ENCODE results near the gene SLC25A13. TPM values are rescaled to one million over a fixed set of nuclear protein-coding genes. Genes with fewer than 3 reads are reported as not detected.

Gene SLC25A13
- total RNA-seq, 2 donors from 2014 or later, result 94.3 to 114 TPM

DNA sequence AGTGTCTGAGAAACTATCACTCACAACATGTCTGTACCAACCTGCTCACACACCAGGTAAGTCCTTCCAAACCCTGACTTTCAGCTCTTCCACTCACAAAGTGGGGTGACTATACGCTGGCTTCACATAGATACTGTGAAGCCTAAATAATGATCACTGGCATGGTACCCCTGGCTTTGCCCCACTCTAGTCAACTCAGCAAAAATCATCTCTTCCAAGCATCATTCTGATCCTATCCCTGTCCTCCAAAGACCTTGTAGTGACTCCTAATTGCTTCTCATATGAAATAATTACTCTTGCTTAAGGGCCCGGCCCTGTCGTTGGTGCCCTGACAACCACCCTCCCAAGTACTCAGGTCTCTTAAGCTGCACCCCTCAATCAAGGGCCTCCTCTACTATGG is 97.8 kb downstream of the SLC25A13 start:
- Histone ChIP-seq H3K4me1 (ENCODE audit: control insufficient read depth, insufficient read depth, low read length) (no peaks in the 10 kb centered on the region), H3K4me3 (ENCODE audit: low read length) (no peak overlapping the region), H3K36me3 (ENCODE audit: control insufficient read depth, insufficient read depth, low read length) (peaks cover 21% of the 10 kb centered on the region), H3K9ac (ENCODE audit: extremely low read depth, low read length, poor library complexity, severe bottlenecking) (no peak overlapping the region), H3K27me3 (ENCODE audit: control insufficient read depth, insufficient read depth, low read length, poor library complexity, severe bottlenecking) (no peaks in the 10 kb centered on the region), H3K9me3 (ENCODE audit: control insufficient read depth, low read length) (peaks cover 14% of the 10 kb centered on the region), H3K27ac (ENCODE audit: low read depth, low read length) (no peak overlapping the region)
- 86 to 95% methylated on average over 3 of the region's 3 CpGs for WGBS, 2 experiments (ENCODE audit: insufficient coverage in 1 of 2, insufficient read length in 1 of 2)
- TF ChIP-seq CTCF (conservative IDR thresholded peaks at IDR 0.05), result no peak
- no peak overlapping the region for H3K27ac Mint-ChIP-seq
- peaks cover 9% of the 10 kb centered on the region for H3K9me3 Mint-ChIP-seq
- DNase-seq, result no peak
- H3K4me3 Mint-ChIP-seq, result no peak overlapping the region
- H3K27me3 Mint-ChIP-seq (ENCODE audit: insufficient read depth), result no peaks in the 10 kb centered on the region
- H3K4me1 Mint-ChIP-seq, result peaks cover 1% of the 10 kb centered on the region
- peaks cover 16% of the 10 kb centered on the region for H3K36me3 Mint-ChIP-seq (ENCODE audit: low read depth)

DNA sequence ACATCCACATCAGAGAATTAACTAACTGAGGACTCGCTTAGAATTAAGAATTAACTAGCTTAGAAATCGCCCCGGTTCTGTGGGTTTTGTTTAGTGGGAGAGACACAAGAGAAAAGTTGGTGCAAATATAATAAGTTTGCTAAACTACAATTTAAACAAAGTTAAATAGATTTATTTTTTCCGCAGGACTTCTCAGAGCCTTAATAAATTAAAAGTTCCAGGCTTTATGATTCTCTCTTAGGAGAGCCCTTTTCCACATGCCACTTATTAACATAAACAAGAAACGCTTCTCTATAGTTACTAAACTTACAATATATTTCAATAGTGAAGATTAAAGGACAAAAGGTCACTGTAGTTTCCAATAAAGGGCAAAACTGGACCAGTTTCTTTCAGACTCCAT is 100.0 kb downstream of the SLC25A13 start:
- no peak for TF ChIP-seq CTCF (conservative IDR thresholded peaks at IDR 0.05)
- Mint-ChIP-seq H3K4me1 (peaks cover 1% of the 10 kb centered on the region), H3K4me3 (no peak overlapping the region), H3K9me3 (no peaks in the 10 kb centered on the region), H3K36me3 (ENCODE audit: low read depth) (peaks cover 7% of the 10 kb centered on the region), H3K27ac (no peak overlapping the region), H3K27me3 (ENCODE audit: insufficient read depth) (no peaks in the 10 kb centered on the region)
- no peak for DNase-seq
- H3K27me3 ChIP-seq (ENCODE audit: control insufficient read depth, insufficient read depth, low read length, poor library complexity, severe bottlenecking), result no peaks in the 10 kb centered on the region
- 71 to 96% methylated on average over 1 to 5 of the region's 5 CpGs for WGBS, 2 experiments (ENCODE audit: insufficient coverage in 1 of 2, insufficient read length in 1 of 2)
- no peak overlapping the region for H3K4me3 ChIP-seq (ENCODE audit: low read length)
- H3K36me3 ChIP-seq (ENCODE audit: control insufficient read depth, insufficient read depth, low read length), result peaks cover 8% of the 10 kb centered on the region
- H3K27ac ChIP-seq (ENCODE audit: low read depth, low read length), result no peak overlapping the region
- peaks cover 3% of the 10 kb centered on the region for H3K9me3 ChIP-seq (ENCODE audit: control insufficient read depth, low read length)
- H3K9ac ChIP-seq (ENCODE audit: extremely low read depth, low read length, poor library complexity, severe bottlenecking), result no peak overlapping the region
- no peaks in the 10 kb centered on the region for H3K4me1 ChIP-seq (ENCODE audit: control insufficient read depth, insufficient read depth, low read length)

DNA sequence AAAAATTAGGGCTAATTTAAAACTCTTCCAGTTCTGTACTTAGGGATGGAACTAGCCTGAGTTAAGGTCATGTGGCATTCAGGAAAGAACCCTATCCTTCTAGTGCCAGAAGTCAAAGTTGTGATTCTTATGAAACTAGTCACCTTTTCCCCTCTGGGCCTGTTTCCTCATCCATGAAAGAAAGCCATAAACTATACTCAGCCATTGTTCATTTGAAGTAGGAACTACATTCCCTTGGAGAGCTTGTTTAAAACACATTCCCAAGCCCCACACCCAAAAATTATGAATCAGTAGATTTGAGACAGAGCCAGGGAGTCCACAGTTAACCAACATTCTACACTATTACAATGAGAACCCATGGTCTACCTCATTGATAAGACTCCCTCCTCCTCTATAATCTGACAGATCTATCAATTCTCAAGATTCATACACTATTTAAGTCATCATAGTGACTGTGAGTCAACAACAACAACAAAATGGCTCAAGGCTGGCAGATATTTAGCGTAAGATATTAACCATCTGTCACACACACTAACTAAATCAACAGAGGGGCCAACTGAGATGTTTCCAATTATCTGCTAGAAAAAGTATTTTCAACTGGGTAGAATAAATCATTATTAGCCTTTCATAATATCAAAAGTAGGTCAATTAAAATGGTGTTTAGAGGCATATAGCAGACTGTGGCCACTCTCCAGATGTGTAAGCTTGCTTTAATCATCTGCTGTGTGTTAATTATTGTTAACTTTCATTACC is 102.3 kb downstream of the SLC25A13 start:
- no peak overlapping the region for H3K27ac ChIP-seq (ENCODE audit: low read depth, low read length)
- Mint-ChIP-seq H3K27me3 (ENCODE audit: insufficient read depth) (no peaks in the 10 kb centered on the region), H3K9me3 (peaks cover 4% of the 10 kb centered on the region), H3K4me1 (peaks cover 1% of the 10 kb centered on the region), H3K27ac (no peak overlapping the region), H3K4me3 (no peak overlapping the region), H3K36me3 (ENCODE audit: low read depth) (peaks cover 21% of the 10 kb centered on the region)
- no peaks in the 10 kb centered on the region for H3K4me1 ChIP-seq (ENCODE audit: control insufficient read depth, insufficient read depth, low read length)
- H3K9ac ChIP-seq (ENCODE audit: extremely low read depth, low read length, poor library complexity, severe bottlenecking), result no peak overlapping the region
- H3K36me3 ChIP-seq (ENCODE audit: control insufficient read depth, insufficient read depth, low read length), result no peaks in the 10 kb centered on the region
- no peak for TF ChIP-seq CTCF (conservative IDR thresholded peaks at IDR 0.05)
- H3K4me3 ChIP-seq (ENCODE audit: low read length), result no peak overlapping the region
- peaks cover 10% of the 10 kb centered on the region for H3K9me3 ChIP-seq (ENCODE audit: control insufficient read depth, low read length)
- WGBS, 2 experiments (ENCODE audit: insufficient coverage in 1 of 2, insufficient read length in 1 of 2), result 100% methylated on average over 1 of the region's 1 CpG
- no peaks in the 10 kb centered on the region for H3K27me3 ChIP-seq (ENCODE audit: control insufficient read depth, insufficient read depth, low read length, poor library complexity, severe bottlenecking)
- DNase-seq, result no peak

Measured in endodermal cell (in vitro differentiated cells).